ENCODE data around the gene DHX38. TPM values are rescaled to one million over a fixed set of nuclear protein-coding genes. Genes with fewer than 3 reads are reported as not detected.
"Not testable (repeated sequence)": the region's sequence is repeated elsewhere in the genome, so short reads cannot be mapped to it uniquely, and the experiment has no call there.

The DHX38 gene
- polyA plus RNA-seq, 1 of the 3 experiments (the other 2 are of a cell fraction) = 75.0 TPM

DNA sequence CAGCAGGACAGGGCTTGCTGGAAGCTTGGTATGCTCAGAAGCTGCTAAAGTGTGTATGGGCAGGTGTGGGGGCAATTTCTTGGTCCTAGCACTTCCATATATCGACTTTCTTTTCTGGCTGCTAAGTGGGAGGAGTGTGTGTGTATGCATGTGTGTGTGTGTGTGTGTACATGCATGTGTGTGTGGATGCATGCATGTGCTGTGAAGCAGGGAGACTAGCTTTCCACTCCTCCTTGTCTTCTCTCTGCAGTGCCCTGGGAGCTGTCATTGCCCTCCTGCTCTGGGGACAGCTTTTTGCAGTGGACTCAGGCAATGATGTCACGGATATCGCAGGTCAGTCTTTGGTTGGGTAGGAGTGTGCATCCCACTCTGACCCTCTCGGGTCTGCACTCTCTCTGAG is 37.7 kb upstream of the DHX38 start:
- Histone ChIP-seq H3K9me3 (no peaks in the 10 kb centered on the region), H3K4me1 (ENCODE audit: control insufficient read depth in 1 of 2, insufficient read depth in 2 of 2, low read depth in 1 of 2, low read length in 1 of 2) (no peaks in the 10 kb centered on the region), H3K4me3 (ENCODE audit: low read depth in 2 of 2, low read length in 1 of 2) (no peak overlapping the region), H3K4me2 (no peak overlapping the region), H3F3A (replicated peaks; ENCODE audit: insufficient read depth) (no peaks in the 10 kb centered on the region), H4K20me1 (ENCODE audit: insufficient read depth) (no peaks in the 10 kb centered on the region), H3K79me2 (ENCODE audit: insufficient read depth) (no peaks in the 10 kb centered on the region), H2AFZ (ENCODE audit: low read depth) (no peak overlapping the region), H3K27ac (ENCODE audit: low read depth in 2 of 2, low read length in 1 of 2) (no peak overlapping the region), H3K9me2 (no peaks in the 10 kb centered on the region), H3K36me3 (replicated peaks in 1 of 2; ENCODE audit: control insufficient read depth in 1 of 2, insufficient read depth in 2 of 2, low read length in 1 of 2) (no peaks in the 10 kb centered on the region), H3K9ac (no peak overlapping the region), H3K27me3 (ENCODE audit: insufficient read depth) (no peaks in the 10 kb centered on the region; the same call in 1 of the 2 replicates)
- no peak for DNase-seq
- ChIA-PET POLR2A (no interaction called here), CTCF (interaction anchor here (0.6 kb wide), 1 partner anchor 10 kb away, joined by 3 read pairs; no protein-coding TSS in a partner anchor)
- TF ChIP-seq ZBTB33 (IDR thresholded peaks at IDR 0.05; ENCODE audit: borderline replicate concordance, low read depth) (no peak), POLR2AphosphoS5 (IDR thresholded peaks at IDR 0.05; ENCODE audit: low read depth, low read length) (no peak), REST (IDR thresholded peaks at IDR 0.05; ENCODE audit: low read depth, low read length) (no peak), RFX5 (IDR thresholded peaks at IDR 0.05; ENCODE audit: low read length) (no peak), JUND (IDR thresholded peaks at IDR 0.05) (no peak), YY1 (IDR thresholded peaks at IDR 0.05; ENCODE audit: low read depth) (no peak), MEF2A (IDR thresholded peaks at IDR 0.05; ENCODE audit: borderline replicate concordance, low read depth) (no peak), SIN3A (IDR thresholded peaks at IDR 0.05; ENCODE audit: borderline replicate concordance, low read depth, low read length) (no peak), USF1 (IDR thresholded peaks at IDR 0.05; ENCODE audit: borderline replicate concordance, low read depth) (no peak), TAF1 (IDR thresholded peaks at IDR 0.05; ENCODE audit: borderline replicate concordance, low read depth, low read length) (no peak), FOXM1 (IDR thresholded peaks at IDR 0.05; ENCODE audit: low read depth) (no peak), SMC3 (IDR thresholded peaks at IDR 0.05; ENCODE audit: low read depth, low read length) (no peak), EZH2phosphoT487 (IDR thresholded peaks at IDR 0.05; ENCODE audit: borderline replicate concordance, low read depth) (no peak), IRF3 (IDR thresholded peaks at IDR 0.05; ENCODE audit: low read depth, low read length) (no peak)
- TF ChIP-seq, protein P1, sequence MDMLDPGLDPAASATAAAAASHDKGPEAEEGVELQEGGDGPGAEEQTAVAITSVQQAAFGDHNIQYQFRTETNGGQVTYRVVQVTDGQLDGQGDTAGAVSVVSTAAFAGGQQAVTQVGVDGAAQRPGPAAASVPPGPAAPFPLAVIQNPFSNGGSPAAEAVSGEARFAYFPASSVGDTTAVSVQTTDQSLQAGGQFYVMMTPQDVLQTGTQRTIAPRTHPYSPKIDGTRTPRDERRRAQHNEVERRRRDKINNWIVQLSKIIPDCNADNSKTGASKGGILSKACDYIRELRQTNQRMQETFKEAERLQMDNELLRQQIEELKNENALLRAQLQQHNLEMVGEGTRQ (IDR thresholded peaks at IDR 0.05; ENCODE audit: borderline replicate concordance, low read depth, low read length) = no peak
- WGBS (ENCODE audit: low lambda C conversion rate) = 40% methylated on average over 4 of the region's 4 CpGs

DNA sequence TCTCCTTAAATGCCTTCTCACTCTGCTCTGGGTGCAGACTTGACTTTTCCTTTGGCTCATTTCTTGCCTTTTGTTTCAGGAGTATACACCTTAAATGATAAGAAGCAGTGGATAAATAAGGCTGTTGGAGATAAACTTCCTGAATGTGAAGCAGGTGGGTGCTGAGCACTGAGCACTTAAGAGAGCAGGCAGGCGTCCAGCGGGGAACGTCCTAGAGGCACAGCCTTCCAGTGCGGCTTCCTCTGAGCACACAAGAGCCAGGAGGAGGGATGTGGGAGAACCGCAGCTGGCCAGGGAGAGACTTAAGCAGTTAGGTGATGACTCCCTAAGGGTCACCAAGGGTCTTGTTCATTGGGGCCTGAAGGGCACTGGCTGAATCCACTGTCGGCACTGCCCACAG is 36.3 kb upstream of the DHX38 start:
- CTCF ChIA-PET; H3F3A ChIP-seq (replicated peaks; ENCODE audit: insufficient read depth); H3K9me3 ChIP-seq; H2AFZ ChIP-seq (ENCODE audit: low read depth); H3K79me2 ChIP-seq (ENCODE audit: insufficient read depth); H3K4me2 ChIP-seq; H3K4me3 ChIP-seq (ENCODE audit: low read depth in 2 of 2, low read length in 1 of 2); POLR2A ChIA-PET; H3K27ac ChIP-seq (ENCODE audit: low read depth in 2 of 2, low read length in 1 of 2); H3K36me3 ChIP-seq (replicated peaks in 1 of 2; ENCODE audit: control insufficient read depth in 1 of 2, insufficient read depth in 2 of 2, low read length in 1 of 2); H3K4me1 ChIP-seq (ENCODE audit: control insufficient read depth in 1 of 2, insufficient read depth in 2 of 2, low read depth in 1 of 2, low read length in 1 of 2); H3K9ac ChIP-seq; DNase-seq; H3K27me3 ChIP-seq (ENCODE audit: insufficient read depth); H4K20me1 ChIP-seq (ENCODE audit: insufficient read depth); H3K9me2 ChIP-seq: not testable (repeated sequence)
- WGBS (ENCODE audit: low lambda C conversion rate) = 17% methylated on average over 1 of the region's 6 CpGs

GRCh38 chr16:72059060-72059459 is 34.6 kb upstream of the DHX38 start:
- H3K79me2 ChIP-seq (ENCODE audit: insufficient read depth); H3K4me1 ChIP-seq (ENCODE audit: control insufficient read depth in 1 of 2, insufficient read depth in 2 of 2, low read depth in 1 of 2, low read length in 1 of 2); H3K4me2 ChIP-seq; H3F3A ChIP-seq (replicated peaks; ENCODE audit: insufficient read depth); CTCF ChIA-PET; H3K9ac ChIP-seq; H2AFZ ChIP-seq (ENCODE audit: low read depth); H4K20me1 ChIP-seq (ENCODE audit: insufficient read depth); H3K36me3 ChIP-seq (replicated peaks in 1 of 2; ENCODE audit: control insufficient read depth in 1 of 2, insufficient read depth in 2 of 2, low read length in 1 of 2); H3K9me3 ChIP-seq; H3K27me3 ChIP-seq (ENCODE audit: insufficient read depth); H3K9me2 ChIP-seq; POLR2A ChIA-PET; H3K4me3 ChIP-seq (ENCODE audit: low read depth in 2 of 2, low read length in 1 of 2); DNase-seq; H3K27ac ChIP-seq (ENCODE audit: low read depth in 2 of 2, low read length in 1 of 2): not testable (repeated sequence)
- WGBS (ENCODE audit: low lambda C conversion rate) = 70% methylated on average over 7 of the region's 7 CpGs

Data from SK-N-SH (cell line).